ENCODE results near the gene RNF207.

DNA sequence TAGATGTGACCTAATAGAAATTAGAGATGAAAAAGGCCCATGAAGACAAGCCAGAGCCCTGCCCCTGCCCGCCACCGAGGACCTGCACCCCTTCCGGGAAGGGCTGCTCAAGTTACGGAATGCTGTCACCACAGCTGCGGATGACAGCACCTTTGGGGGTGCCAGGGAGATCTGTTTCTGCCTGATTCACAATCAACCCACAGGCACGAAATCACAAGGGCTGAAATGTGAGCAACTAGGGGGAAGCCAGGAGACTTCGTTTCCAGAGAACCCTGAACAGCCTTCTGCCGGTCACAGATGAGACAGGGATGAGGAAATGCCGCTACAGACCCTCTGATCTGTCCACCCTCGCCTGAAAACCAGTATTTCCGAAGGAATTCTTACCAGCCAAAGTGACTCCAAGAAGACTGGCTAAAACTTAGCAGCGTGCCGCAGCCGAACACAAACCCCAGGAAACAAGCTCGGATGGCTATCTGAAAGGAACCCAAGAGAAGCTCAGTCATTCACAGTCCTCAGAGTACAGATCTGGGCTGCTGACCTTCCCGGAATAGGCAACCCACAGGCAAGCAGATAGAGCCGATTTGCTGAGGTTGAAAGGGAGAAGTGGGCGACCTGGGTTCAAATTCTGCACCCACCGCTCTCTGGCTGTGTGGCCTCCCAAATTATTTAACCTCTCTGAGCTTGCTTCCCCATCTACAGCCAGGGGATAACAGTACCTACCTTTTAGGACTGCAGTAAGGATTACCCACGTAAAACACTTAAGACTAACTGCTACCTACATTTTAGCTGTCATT lies 28.8 kb downstream of the RNF207 start:
- TF ChIP-seq, protein P1, sequence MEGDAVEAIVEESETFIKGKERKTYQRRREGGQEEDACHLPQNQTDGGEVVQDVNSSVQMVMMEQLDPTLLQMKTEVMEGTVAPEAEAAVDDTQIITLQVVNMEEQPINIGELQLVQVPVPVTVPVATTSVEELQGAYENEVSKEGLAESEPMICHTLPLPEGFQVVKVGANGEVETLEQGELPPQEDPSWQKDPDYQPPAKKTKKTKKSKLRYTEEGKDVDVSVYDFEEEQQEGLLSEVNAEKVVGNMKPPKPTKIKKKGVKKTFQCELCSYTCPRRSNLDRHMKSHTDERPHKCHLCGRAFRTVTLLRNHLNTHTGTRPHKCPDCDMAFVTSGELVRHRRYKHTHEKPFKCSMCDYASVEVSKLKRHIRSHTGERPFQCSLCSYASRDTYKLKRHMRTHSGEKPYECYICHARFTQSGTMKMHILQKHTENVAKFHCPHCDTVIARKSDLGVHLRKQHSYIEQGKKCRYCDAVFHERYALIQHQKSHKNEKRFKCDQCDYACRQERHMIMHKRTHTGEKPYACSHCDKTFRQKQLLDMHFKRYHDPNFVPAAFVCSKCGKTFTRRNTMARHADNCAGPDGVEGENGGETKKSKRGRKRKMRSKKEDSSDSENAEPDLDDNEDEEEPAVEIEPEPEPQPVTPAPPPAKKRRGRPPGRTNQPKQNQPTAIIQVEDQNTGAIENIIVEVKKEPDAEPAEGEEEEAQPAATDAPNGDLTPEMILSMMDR (IDR thresholded peaks at IDR 0.05) = no peak
- TF ChIP-seq POLR2A (IDR thresholded peaks at IDR 0.05) = no peak
- no peak for TF ChIP-seq POLR2AphosphoS5 (IDR thresholded peaks at IDR 0.05)
